Right ventricle myocardium superior (tissue), 1 donor: ENCODE measurements around the gene NPTX2. TPM values are rescaled to one million over a fixed set of nuclear protein-coding genes. Genes with fewer than 3 reads are reported as not detected.

Experiments used
- ATAC-seq: fragments of 200-7000 bp; cut with Tn5 transposase; one replicate; pipeline ENCODE4 v1.9.1; 2020; ENCODE audit warnings: mild to moderate bottlenecking; ENCODE audit not compliant: poor library complexity
- DNase-seq: peaks from one replicate; pipeline ENCODE4 v3.0.0-alpha.2; 2020
- intact Hi-C: fragments of 100-400 bp; cut with DNase I; formaldehyde crosslinking; loops from one replicate; pipeline ENCODE4 v1.11.2; 2022
- total RNA-seq: library from RNA; stranded (reverse); fragmentation: NEBNext Ultra II Directional; extraction: Animal tissue kit (Norgen Biotek cat#: 25700); gene quantifications from one replicate; pipeline ENCODE4 v1.2.1, GENCODE V29; 2021
- donor health status: DM: no; HTN: yes; CAD: no; lungs with severe emphysema.

The NPTX2 gene
- total RNA-seq, 1 donor from 2014 or later, result 3.4 TPM

DNA sequence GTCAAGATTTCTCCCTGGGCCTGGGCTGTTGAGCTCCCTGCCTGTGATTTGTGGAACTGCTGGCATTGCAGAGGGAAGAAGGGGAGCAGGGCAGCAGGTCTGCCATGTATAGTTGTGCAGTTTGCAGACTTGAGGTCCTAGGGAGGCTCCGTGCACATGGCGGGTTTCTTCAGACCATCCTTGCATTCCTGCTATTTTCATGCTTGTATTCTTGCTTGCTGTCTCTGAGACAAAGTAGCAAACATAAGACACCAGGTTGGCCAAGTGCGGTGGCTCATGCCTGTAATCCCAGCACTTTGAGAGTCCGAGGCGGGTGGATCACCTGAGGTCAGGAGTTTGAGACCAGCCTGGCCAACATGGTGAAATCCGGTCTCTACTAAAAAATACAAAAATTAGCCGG, 61.1 kb downstream of the NPTX2 start:
- ATAC-seq, result no peak
- intact Hi-C loops, result no loop called here
- no peak for DNase-seq

Other genes with a start within 250 kb of the NPTX2 start
- 1.6 TPM for gene BAIAP2L1, start 216.2 kb upstream of the NPTX2 start, total RNA-seq